Tibial nerve (tissue), 3 donors: Measurements from ENCODE around the gene RPL6.

ENCODE experiments used
- POLR2A ChIP-seq, 2 donors: fragments of 450-650 bp; IDR thresholded peaks; one replicate each; pipeline ENCODE4 v1.6.1; 2017; ENCODE audit warnings: antibody characterized with exemption in 2 of 2, mild to moderate bottlenecking in 2 of 2, moderate library complexity in 2 of 2
- TF ChIP-seq, protein P1 (sequence below), 5 experiments: fragments of 200-600 bp in 3 of 5; fragments of 450-650 bp in 2 of 5; sonication (generic) in 3 of 5; IDR thresholded peaks; one replicate each; pipeline ENCODE4 v1.5.1; 2016 to 2019; ENCODE audit warnings: antibody characterized with exemption in 5 of 5, mild to moderate bottlenecking in 3 of 5, moderate library complexity in 2 of 5

DNA sequence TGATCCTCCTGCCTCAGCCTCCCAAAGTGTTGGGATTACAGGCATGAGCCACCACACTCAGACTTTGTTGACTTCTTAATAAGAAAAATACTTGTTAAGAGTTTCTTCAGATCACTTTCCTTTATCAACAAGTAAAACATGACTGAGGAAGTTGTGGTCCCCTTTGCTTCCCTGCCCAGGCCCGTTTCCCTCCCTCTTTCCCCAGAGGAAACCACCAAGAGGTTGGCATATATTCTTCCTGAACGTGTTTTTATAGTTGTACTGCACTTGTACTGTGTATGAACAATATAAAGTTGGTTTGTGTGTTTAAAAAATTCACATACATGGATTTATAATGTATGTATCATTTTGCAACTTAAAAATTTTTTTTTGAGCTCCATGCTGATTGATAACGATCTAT lies 37.7 kb upstream of the RPL6 start:
- TF ChIP-seq, protein P1, sequence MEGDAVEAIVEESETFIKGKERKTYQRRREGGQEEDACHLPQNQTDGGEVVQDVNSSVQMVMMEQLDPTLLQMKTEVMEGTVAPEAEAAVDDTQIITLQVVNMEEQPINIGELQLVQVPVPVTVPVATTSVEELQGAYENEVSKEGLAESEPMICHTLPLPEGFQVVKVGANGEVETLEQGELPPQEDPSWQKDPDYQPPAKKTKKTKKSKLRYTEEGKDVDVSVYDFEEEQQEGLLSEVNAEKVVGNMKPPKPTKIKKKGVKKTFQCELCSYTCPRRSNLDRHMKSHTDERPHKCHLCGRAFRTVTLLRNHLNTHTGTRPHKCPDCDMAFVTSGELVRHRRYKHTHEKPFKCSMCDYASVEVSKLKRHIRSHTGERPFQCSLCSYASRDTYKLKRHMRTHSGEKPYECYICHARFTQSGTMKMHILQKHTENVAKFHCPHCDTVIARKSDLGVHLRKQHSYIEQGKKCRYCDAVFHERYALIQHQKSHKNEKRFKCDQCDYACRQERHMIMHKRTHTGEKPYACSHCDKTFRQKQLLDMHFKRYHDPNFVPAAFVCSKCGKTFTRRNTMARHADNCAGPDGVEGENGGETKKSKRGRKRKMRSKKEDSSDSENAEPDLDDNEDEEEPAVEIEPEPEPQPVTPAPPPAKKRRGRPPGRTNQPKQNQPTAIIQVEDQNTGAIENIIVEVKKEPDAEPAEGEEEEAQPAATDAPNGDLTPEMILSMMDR (IDR thresholded peaks at IDR 0.05), result no peak
- no peak for TF ChIP-seq POLR2A (IDR thresholded peaks at IDR 0.05)
